ENCODE results near the gene DGKK.

The DGKK gene

GRCh38 chrX:50470103-50471031 is at the start of gene DGKK:
Gene DGKK, minus strand, starts transcription at chrX:50470825. Its CDS starts 147 bp downstream, at chrX:50470678.
- H3K9me3 Mint-ChIP-seq = no peaks in the 10 kb centered on the region
- no peak within 1 kb of the TSS for H3K27ac Mint-ChIP-seq
- H3K4me1 Mint-ChIP-seq (ENCODE audit: low read depth) = no peaks in the 10 kb centered on the region
- H3K27me3 Mint-ChIP-seq (ENCODE audit: low read depth) = peaks cover 60% of the 10 kb centered on the region
- H3K36me3 Mint-ChIP-seq (ENCODE audit: low read depth) = no peaks in the 10 kb centered on the region
- no peak for DNase-seq (ENCODE audit: low spot score)
- no peak within 1 kb of the TSS for H3K4me3 Mint-ChIP-seq

DNA sequence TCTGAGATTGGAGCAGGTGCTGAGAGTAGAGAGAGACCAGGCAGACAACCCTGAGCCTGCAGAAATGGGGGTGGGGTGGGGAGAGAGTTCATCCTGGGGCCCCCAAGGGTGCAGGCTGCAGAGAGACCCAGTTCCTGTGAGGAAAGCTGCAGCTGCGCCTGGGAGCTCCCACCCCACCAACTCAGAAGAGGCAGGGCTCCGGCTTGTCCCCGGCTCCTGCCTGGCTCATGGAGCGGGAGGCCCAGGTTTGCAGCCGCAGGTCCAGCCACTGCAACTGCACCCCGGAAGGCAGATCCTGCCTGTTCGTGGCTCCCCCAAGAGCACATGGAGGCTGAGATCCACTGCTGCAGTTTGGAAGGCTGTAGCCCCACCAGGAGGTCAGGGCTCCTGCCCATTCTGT is 44.2 kb upstream of the DGKK start:
- Mint-ChIP-seq H3K4me1 (ENCODE audit: low read depth) (no peaks in the 10 kb centered on the region), H3K27ac (no peak overlapping the region), H3K9me3 (no peaks in the 10 kb centered on the region), H3K27me3 (ENCODE audit: low read depth) (no peaks in the 10 kb centered on the region), H3K36me3 (ENCODE audit: low read depth) (no peaks in the 10 kb centered on the region), H3K4me3 (no peak overlapping the region)
- no peak for DNase-seq (ENCODE audit: low spot score)

- Mint-ChIP-seq H3K4me3 (no peak overlapping the region), H3K4me1 (ENCODE audit: low read depth) (no peaks in the 10 kb centered on the region), H3K9me3 (no peaks in the 10 kb centered on the region), H3K27me3 (ENCODE audit: low read depth) (no peaks in the 10 kb centered on the region), H3K27ac (no peak overlapping the region), H3K36me3 (ENCODE audit: low read depth) (no peaks in the 10 kb centered on the region)
- DNase-seq (ENCODE audit: low spot score) = no peak
Observed at GRCh38 chrX:50497114-50497513, 26.5 kb upstream of the DGKK start.

- H3K36me3 Mint-ChIP-seq (ENCODE audit: low read depth) = no peaks in the 10 kb centered on the region
- no peaks in the 10 kb centered on the region for H3K9me3 Mint-ChIP-seq
- H3K27ac Mint-ChIP-seq = no peak overlapping the region
- H3K27me3 Mint-ChIP-seq (ENCODE audit: low read depth) = no peaks in the 10 kb centered on the region
- no peaks in the 10 kb centered on the region for H3K4me1 Mint-ChIP-seq (ENCODE audit: low read depth)
- no peak overlapping the region for H3K4me3 Mint-ChIP-seq
- DNase-seq (ENCODE audit: low spot score) = no peak
Observed at GRCh38 chrX:50495616-50496015, 25.0 kb upstream of the DGKK start.

- H3K4me1 Mint-ChIP-seq (ENCODE audit: low read depth) = no peaks in the 10 kb centered on the region
- DNase-seq (ENCODE audit: low spot score) = no peak
- H3K36me3 Mint-ChIP-seq (ENCODE audit: low read depth) = no peaks in the 10 kb centered on the region
- no peaks in the 10 kb centered on the region for H3K9me3 Mint-ChIP-seq
- H3K27ac Mint-ChIP-seq = no peak overlapping the region
- no peaks in the 10 kb centered on the region for H3K27me3 Mint-ChIP-seq (ENCODE audit: low read depth)
- no peak overlapping the region for H3K4me3 Mint-ChIP-seq
Observed at GRCh38 chrX:50492720-50493119, 22.1 kb upstream of the DGKK start.

GRCh38 chrX:50484662-50485061 is 14.0 kb upstream of the DGKK start:
- Mint-ChIP-seq H3K9me3 (no peaks in the 10 kb centered on the region), H3K27me3 (ENCODE audit: low read depth) (peaks cover 9% of the 10 kb centered on the region), H3K36me3 (ENCODE audit: low read depth) (no peaks in the 10 kb centered on the region), H3K4me3 (no peak overlapping the region), H3K27ac (no peak overlapping the region), H3K4me1 (ENCODE audit: low read depth) (peaks cover 1% of the 10 kb centered on the region)
- DNase-seq (ENCODE audit: low spot score) = no peak

DNA sequence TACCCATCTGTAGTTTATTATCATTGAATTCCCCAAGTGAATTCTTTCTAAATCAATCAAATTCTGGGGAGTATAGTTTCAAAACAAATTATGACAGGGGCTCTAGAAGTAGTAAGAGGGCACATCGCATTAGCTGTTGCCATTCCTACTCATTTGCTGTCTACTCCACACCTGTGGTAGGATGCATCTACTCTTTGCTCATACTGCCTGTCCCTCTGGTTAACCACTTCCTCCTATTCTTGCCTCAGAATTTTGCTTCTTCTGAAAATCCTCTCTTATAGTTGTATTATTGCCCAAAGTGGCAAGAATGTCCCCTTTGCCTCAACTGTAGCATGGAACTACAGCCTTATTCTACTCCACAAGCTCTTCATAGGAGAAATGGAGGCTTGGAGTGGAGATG is 12.7 kb upstream of the DGKK start:
- Mint-ChIP-seq H3K27me3 (ENCODE audit: low read depth) (peaks cover 9% of the 10 kb centered on the region), H3K4me1 (ENCODE audit: low read depth) (peaks cover 1% of the 10 kb centered on the region), H3K4me3 (no peak overlapping the region), H3K9me3 (no peaks in the 10 kb centered on the region), H3K36me3 (ENCODE audit: low read depth) (no peaks in the 10 kb centered on the region), H3K27ac (no peak overlapping the region)
- DNase-seq (ENCODE audit: low spot score) = no peak

- Mint-ChIP-seq H3K27me3 (ENCODE audit: low read depth) (peaks cover 30% of the 10 kb centered on the region), H3K9me3 (no peaks in the 10 kb centered on the region), H3K27ac (no peak overlapping the region), H3K36me3 (ENCODE audit: low read depth) (no peaks in the 10 kb centered on the region), H3K4me1 (ENCODE audit: low read depth) (no peaks in the 10 kb centered on the region), H3K4me3 (no peak overlapping the region)
- no peak for DNase-seq (ENCODE audit: low spot score)
Observed at GRCh38 chrX:50475208-50475607, 4.6 kb upstream of the DGKK start.

GRCh38 chrX:50471390-50471789 is 765 bp upstream of the DGKK start:
- no peak for DNase-seq (ENCODE audit: low spot score)
- no peaks in the 10 kb centered on the region for H3K4me1 Mint-ChIP-seq (ENCODE audit: low read depth)
- no peaks in the 10 kb centered on the region for H3K36me3 Mint-ChIP-seq (ENCODE audit: low read depth)
- peaks cover 55% of the 10 kb centered on the region for H3K27me3 Mint-ChIP-seq (ENCODE audit: low read depth)
- H3K9me3 Mint-ChIP-seq = no peaks in the 10 kb centered on the region
- H3K27ac Mint-ChIP-seq = no peak overlapping the region
- no peak overlapping the region for H3K4me3 Mint-ChIP-seq

DNA sequence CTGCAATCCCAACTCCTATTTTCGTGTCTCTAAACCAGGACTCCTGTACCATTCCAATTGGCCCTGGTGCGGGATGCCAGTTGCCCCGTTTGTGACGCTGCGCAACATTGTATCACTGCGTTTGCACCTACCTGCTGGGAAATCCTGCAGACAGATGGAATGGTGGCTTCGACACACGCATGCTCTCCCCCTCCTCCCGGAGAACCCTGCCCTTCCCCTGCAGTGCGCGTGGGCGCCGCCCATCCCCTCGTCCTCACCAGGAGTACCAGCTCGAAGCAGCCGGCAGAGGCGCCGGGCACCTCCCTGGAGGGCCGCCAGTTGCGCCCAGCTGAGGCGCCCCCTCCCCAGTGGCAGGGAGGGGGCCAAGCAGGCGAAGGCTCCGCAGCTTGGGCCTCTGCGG is 1.4 kb downstream of the DGKK start:
- Mint-ChIP-seq H3K36me3 (ENCODE audit: low read depth) (no peaks in the 10 kb centered on the region), H3K4me1 (ENCODE audit: low read depth) (no peaks in the 10 kb centered on the region), H3K4me3 (no peak overlapping the region), H3K9me3 (no peaks in the 10 kb centered on the region), H3K27ac (no peak overlapping the region), H3K27me3 (ENCODE audit: low read depth) (peaks cover 61% of the 10 kb centered on the region)
- DNase-seq (ENCODE audit: low spot score) = no peak

GRCh38 chrX:50459615-50460014 is 11.0 kb downstream of the DGKK start:
- no peaks in the 10 kb centered on the region for H3K36me3 Mint-ChIP-seq (ENCODE audit: low read depth)
- H3K27me3 Mint-ChIP-seq (ENCODE audit: low read depth) = peaks cover 7% of the 10 kb centered on the region
- H3K9me3 Mint-ChIP-seq = no peaks in the 10 kb centered on the region
- H3K4me1 Mint-ChIP-seq (ENCODE audit: low read depth) = no peaks in the 10 kb centered on the region
- no peak overlapping the region for H3K4me3 Mint-ChIP-seq
- H3K27ac Mint-ChIP-seq = no peak overlapping the region
- no peak for DNase-seq (ENCODE audit: low spot score)

- H3K27ac Mint-ChIP-seq = no peak overlapping the region
- peaks cover 10% of the 10 kb centered on the region for H3K27me3 Mint-ChIP-seq (ENCODE audit: low read depth)
- no peaks in the 10 kb centered on the region for H3K9me3 Mint-ChIP-seq
- no peak overlapping the region for H3K4me3 Mint-ChIP-seq
- no peaks in the 10 kb centered on the region for H3K36me3 Mint-ChIP-seq (ENCODE audit: low read depth)
- DNase-seq (ENCODE audit: low spot score) = no peak
- no peaks in the 10 kb centered on the region for H3K4me1 Mint-ChIP-seq (ENCODE audit: low read depth)
Observed at GRCh38 chrX:50458483-50458882, 12.1 kb downstream of the DGKK start.

DNA sequence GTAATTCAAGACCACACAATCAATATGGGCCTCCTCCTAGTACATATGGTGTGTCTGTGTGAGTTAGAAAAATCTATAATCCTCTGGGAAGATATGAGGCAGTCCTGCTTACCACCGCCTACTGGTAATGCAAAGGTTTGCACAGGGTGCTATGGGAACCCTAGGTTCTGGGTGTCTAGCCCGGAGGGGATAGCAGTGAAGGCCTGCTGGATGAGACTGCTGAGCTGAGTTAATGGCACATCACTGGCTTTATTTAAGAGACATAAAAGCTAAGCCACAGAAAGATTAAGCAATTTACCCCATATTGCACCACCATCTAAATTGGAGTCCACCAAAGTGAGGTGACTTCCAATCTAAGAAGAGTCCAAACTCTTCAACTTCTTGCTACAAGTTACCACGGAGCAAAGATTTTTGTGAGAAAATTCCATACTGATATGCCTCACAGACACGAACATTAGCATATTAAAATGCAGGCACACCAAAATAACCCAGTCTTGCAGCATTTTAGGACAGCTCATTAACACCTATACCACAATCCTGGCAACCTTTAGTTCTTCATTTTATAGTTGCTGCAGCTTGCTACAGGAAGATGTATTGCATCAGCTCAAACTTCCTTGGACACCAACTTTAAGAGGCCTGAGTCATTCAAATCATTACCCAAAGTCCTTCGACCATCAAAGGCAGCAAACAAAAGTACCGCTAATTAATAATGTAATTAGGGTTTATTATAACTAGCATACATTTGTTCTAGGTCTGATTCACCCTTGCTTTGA is 13.7 kb downstream of the DGKK start:
- H3K27me3 Mint-ChIP-seq (ENCODE audit: low read depth) = peaks cover 10% of the 10 kb centered on the region
- no peaks in the 10 kb centered on the region for H3K9me3 Mint-ChIP-seq
- no peak for DNase-seq (ENCODE audit: low spot score)

DNA sequence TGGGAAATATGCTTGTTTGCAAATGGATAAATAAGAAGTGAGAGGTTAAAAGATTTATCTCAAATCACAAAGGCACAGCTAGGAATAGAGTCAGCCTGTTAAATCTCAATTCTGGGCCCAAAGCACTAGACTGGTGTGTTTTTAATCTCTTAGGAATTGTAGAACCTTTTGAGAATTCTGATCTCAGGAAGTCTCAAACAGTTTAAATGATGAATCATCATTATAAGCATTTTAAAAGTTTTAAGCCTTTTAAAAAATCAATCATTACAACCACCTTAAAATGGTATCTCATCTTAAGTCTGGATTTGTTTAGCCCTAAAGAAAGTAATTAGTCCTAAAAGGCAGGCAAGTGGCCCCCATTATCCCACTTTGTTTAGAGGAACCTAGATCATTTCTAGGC is 17.8 kb downstream of the DGKK start:
- DNase-seq (ENCODE audit: low spot score) = no peak
- Mint-ChIP-seq H3K27ac (no peak overlapping the region), H3K27me3 (ENCODE audit: low read depth) (peaks cover 8% of the 10 kb centered on the region), H3K4me1 (ENCODE audit: low read depth) (no peaks in the 10 kb centered on the region), H3K9me3 (no peaks in the 10 kb centered on the region), H3K4me3 (no peak overlapping the region), H3K36me3 (ENCODE audit: low read depth) (no peaks in the 10 kb centered on the region)

More for the DNA sequence above, 13.7 kb downstream of the DGKK start:
- Mint-ChIP-seq H3K4me3 (no peak overlapping the region), H3K4me1 (ENCODE audit: low read depth) (no peaks in the 10 kb centered on the region), H3K27ac (no peak overlapping the region), H3K36me3 (ENCODE audit: low read depth) (no peaks in the 10 kb centered on the region)
